Muscle layer of duodenum (tissue), 2 donors: ENCODE results near the gene WFDC1.
"Not testable (repeated sequence)": the region's sequence is repeated elsewhere in the genome, so short reads cannot be mapped to it uniquely, and the experiment has no call there.

ENCODE experiments used
- H3K27ac ChIP-seq: one replicate; pipeline ENCODE4 v1.7.0; 2013; ENCODE audit warnings: mild to moderate bottlenecking, low read length
- H3K27me3 ChIP-seq: one replicate; pipeline ENCODE4 v1.7.0; 2013; ENCODE audit warnings: low read depth, mild to moderate bottlenecking, control low read depth, low read length
- H3K36me3 ChIP-seq, 2 donors: one replicate each; pipeline ENCODE4 v1.7.0; 2013; ENCODE audit warnings: low read length in 2 of 2, control low read depth in 1 of 2, mild to moderate bottlenecking in 1 of 2; ENCODE audit not compliant: insufficient read depth in 2 of 2, control insufficient read depth in 1 of 2
- H3K4me1 ChIP-seq, 2 donors: one replicate each; pipeline ENCODE4 v1.7.0; 2013; ENCODE audit warnings: low read length in 2 of 2, mild to moderate bottlenecking in 2 of 2, control low read depth in 1 of 2, moderate library complexity in 1 of 2; ENCODE audit not compliant: insufficient read depth in 2 of 2, control insufficient read depth in 1 of 2
- H3K4me3 ChIP-seq, 2 donors: one replicate each; pipeline ENCODE4 v1.7.0; 2013; ENCODE audit warnings: low read length in 2 of 2, low read depth in 1 of 2, mild to moderate bottlenecking in 1 of 2
- H3K9me3 ChIP-seq, 2 donors: one replicate each; pipeline ENCODE4 v1.7.0; 2013; ENCODE audit warnings: low read length in 2 of 2, control low read depth in 1 of 2, mild to moderate bottlenecking in 1 of 2; ENCODE audit not compliant: control insufficient read depth in 1 of 2
- donor health status: healthy.

The WFDC1 gene

DNA sequence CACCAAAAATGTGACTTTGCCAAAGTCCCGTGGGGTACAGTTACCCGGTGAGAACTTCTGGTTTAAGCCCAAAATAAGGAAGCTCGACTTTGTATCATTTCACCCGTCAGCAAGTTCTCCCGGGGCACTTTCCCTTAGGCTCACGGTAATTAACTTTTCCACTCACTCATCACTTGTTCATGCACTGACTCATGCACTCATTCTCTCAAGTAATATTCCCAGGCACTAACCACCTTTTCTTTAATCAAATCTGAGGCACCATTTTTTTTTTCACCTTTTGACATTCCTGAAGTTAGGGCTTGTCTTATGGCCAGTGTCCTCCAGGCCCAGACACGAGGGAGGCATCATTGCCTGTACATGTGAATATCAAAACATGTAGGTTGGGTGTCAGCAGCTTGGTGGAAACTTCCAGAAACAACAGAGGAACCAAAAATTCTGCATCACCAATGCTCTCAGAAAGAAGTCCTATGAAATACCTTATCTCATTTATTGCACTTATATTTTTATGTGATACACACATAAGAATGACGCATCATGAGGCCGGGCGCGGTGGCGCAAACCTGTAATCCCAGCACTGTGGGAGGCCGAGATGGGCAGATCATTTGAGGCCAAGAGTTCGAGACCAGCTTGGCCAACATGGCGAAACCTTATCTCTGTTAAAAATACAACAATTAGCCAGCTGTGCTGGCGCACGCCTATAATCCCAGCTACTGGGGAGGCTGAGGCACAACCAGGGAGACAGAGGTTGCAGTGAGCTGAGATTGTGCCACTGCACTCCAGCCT is 37.5 kb downstream of the WFDC1 start:
- no peaks in the 10 kb centered on the region for H3K36me3 ChIP-seq
- H3K4me1 ChIP-seq: no peaks in the 10 kb centered on the region
- peaks cover 0 to 3% of the 10 kb centered on the region in 2 donors for H3K9me3 ChIP-seq
- no peak overlapping the region for H3K4me3 ChIP-seq
- H3K27ac ChIP-seq: no peak overlapping the region
- no peaks in the 10 kb centered on the region for H3K27me3 ChIP-seq

DNA sequence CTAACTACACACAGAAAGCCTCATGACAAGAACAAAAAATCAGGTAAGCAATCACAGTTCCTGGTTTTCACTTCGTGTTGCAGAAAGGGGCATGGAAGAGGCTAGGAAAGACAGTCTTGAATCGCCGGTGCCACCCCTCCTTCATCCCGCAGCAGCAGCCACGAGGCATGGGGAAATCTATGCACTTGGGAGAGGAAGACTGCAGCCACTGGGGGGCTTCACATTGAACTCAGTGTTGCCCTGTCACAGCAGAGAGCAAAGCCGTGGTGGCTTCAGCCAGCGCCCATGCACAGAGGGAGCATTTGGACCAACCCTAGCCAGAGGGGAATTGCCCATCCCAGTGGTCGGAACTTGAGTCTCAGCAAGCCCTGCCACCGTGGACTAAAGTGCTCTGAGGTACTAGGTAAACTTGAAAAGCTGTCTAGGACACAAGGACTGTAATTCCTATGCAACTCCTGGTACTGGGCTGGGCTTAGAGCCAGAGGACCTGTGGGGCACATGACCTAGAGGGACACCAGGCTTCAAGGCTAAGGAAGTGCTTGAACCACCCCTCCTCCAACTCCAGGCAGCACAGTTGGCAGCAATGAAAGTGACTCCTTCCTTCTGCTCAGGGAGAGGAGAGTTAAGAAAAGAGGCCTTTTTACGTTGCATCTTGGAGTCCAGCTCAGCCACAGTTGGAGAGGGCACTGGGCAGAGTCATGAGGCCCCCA is 38.5 kb downstream of the WFDC1 start:
- Histone ChIP-seq H3K9me3 (peaks cover 0 to 3% of the 10 kb centered on the region in 2 donors), H3K4me1 (no peaks in the 10 kb centered on the region), H3K4me3 (no peak overlapping the region), H3K36me3 (no peaks in the 10 kb centered on the region), H3K27me3 (no peaks in the 10 kb centered on the region), H3K27ac (peak overlapping the region; percentile 49)

DNA sequence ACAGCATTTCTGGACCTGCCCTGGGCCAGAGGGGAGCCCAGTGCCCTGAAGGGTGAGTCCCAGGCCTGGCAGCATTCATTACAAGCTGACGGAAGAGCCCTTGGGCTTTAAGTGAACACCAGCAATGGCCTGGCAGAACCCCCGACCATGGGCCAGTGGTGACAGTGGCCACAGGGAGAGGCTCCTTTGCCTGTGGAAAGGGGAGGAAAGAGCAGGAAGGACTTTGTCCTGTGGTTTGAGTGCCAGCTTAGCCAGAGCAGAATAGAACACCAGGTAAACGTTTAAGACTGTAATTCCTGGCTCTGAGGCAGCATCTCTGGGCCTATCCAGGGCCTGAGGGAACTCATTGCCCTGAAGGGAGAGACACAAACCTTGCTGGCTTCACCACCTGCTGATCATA is 39.4 kb downstream of the WFDC1 start:
- H3K9me3 ChIP-seq: peaks cover 0 to 3% of the 10 kb centered on the region in 2 donors
- no peaks in the 10 kb centered on the region for H3K36me3 ChIP-seq
- H3K4me1 ChIP-seq: no peaks in the 10 kb centered on the region
- no peaks in the 10 kb centered on the region for H3K27me3 ChIP-seq
- peak overlapping the region; percentile 49 for H3K27ac ChIP-seq
- H3K4me3 ChIP-seq: no peak overlapping the region

GRCh38 chr16:84334482-84334881 is 39.8 kb downstream of the WFDC1 start:
- Histone ChIP-seq H3K4me3 (no peak overlapping the region), H3K27me3 (no peaks in the 10 kb centered on the region), H3K36me3 (no peaks in the 10 kb centered on the region), H3K27ac (no peak overlapping the region), H3K4me1 (no peaks in the 10 kb centered on the region), H3K9me3 (peaks cover 0 to 3% of the 10 kb centered on the region in 2 donors)

GRCh38 chr16:84337236-84337635 is 42.6 kb downstream of the WFDC1 start:
- not testable (repeated sequence) for H3K36me3 ChIP-seq, H3K4me3 ChIP-seq, H3K27me3 ChIP-seq, H3K27ac ChIP-seq, H3K9me3 ChIP-seq, H3K4me1 ChIP-seq

- peaks cover 0 to 3% of the 10 kb centered on the region in 2 donors for H3K9me3 ChIP-seq
- no peak overlapping the region for H3K27ac ChIP-seq
- H3K4me1 ChIP-seq: no peaks in the 10 kb centered on the region
- no peaks in the 10 kb centered on the region for H3K27me3 ChIP-seq
- H3K4me3 ChIP-seq: no peak overlapping the region
- no peaks in the 10 kb centered on the region for H3K36me3 ChIP-seq
Observed at GRCh38 chr16:84339311-84339710, 44.6 kb downstream of the WFDC1 start.

GRCh38 chr16:84339766-84340165 is 45.1 kb downstream of the WFDC1 start:
- no peaks in the 10 kb centered on the region for H3K36me3 ChIP-seq
- H3K27ac ChIP-seq: no peak overlapping the region
- peaks cover 0 to 3% of the 10 kb centered on the region in 2 donors for H3K9me3 ChIP-seq
- no peaks in the 10 kb centered on the region for H3K27me3 ChIP-seq
- no peaks in the 10 kb centered on the region for H3K4me1 ChIP-seq
- no peak overlapping the region for H3K4me3 ChIP-seq

GRCh38 chr16:84340325-84341040 is 45.8 kb downstream of the WFDC1 start:
- Histone ChIP-seq H3K36me3 (no peaks in the 10 kb centered on the region), H3K27me3 (no peaks in the 10 kb centered on the region), H3K27ac (no peak overlapping the region), H3K4me1 (no peaks in the 10 kb centered on the region), H3K4me3 (no peak overlapping the region), H3K9me3 (no peaks in the 10 kb centered on the region)

DNA sequence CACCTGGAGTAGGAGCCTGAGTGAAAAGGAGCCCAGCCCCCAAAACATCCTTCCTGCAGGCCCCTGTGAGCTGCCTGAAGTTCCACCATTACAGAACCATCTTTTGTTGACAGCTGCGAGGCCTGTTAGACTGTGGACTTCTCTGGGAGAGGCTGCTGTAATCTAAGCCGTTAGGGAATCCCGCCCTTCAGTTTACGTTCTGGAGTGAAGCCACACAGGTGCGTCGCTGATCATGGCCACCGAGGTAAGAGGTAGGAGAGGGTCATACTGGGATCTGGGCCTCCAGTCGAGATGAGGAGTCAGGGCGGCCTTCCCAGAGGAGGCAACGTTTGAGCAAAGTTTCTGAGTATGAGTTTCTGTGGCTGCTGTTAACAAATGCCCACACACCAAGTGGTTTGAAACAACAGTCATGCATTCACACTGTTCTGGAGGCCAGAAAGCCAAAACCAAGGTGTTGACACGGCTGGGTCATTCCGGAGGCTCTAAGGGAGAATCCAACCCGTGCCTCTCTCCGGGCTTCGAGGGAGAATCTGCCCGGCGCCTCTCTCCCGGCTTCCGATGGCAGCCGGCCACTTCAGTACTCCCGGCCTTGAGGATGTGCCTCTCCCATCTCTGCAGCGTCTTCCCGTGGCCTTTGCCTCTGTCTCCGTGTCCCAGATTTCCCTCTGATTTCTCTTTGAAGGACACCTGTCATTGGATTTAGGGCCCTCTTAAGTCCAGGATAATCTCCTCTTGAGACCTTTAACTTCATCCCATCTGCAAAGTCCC is 47.0 kb downstream of the WFDC1 start:
- H3K4me3 ChIP-seq: no peak overlapping the region
- H3K4me1 ChIP-seq: no peaks in the 10 kb centered on the region
- H3K36me3 ChIP-seq: no peaks in the 10 kb centered on the region
- H3K9me3 ChIP-seq: no peaks in the 10 kb centered on the region
- H3K27me3 ChIP-seq: no peaks in the 10 kb centered on the region
- no peak overlapping the region for H3K27ac ChIP-seq

DNA sequence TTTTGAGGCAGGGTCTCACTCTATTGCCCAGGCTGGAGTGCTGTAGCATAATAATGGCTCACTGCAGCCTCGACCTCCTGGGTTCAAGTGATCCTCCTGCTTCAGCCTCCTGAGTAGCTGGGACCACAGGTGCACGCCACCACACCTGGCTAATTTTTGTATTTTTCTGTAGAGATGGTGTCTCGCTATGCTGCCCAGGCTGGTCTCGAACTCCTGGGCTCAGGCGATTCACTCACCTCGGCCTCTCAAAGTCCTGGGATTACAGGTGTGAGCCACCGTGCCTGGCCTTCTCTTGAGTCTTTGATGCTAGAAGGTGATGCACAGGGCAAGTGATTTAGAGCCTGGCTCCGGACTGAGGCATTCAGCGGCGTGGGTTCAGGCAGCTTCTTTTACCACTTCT is 49.1 kb downstream of the WFDC1 start:
- not testable (repeated sequence) for H3K27ac ChIP-seq, H3K27me3 ChIP-seq

GRCh38 chr16:84344781-84345180 is 50.1 kb downstream of the WFDC1 start:
- Histone ChIP-seq H3K4me3 (no peak overlapping the region), H3K36me3 (no peaks in the 10 kb centered on the region), H3K27me3 (no peaks in the 10 kb centered on the region), H3K27ac (no peak overlapping the region), H3K9me3 (no peaks in the 10 kb centered on the region), H3K4me1 (no peaks in the 10 kb centered on the region)

More for the DNA sequence above, 49.1 kb downstream of the WFDC1 start:
- H3K9me3 ChIP-seq, H3K4me3 ChIP-seq, H3K4me1 ChIP-seq, H3K36me3 ChIP-seq: not testable (repeated sequence)
